Stimulated activated CD8-positive, alpha-beta memory T cell treated with anti-CD3 and anti-CD28 coated beads, Interleukin-12 subunit alpha, Interleukin-12 subunit beta, amount 100 ng/mL, for 24 hours (primary cell): ENCODE measurements around the gene BLACAT1.

Experiments used
- DNase-seq: peaks from one replicate; pipeline ENCODE4 v3.0.0-alpha.2; 2020; ENCODE audit errors: extremely low read depth

Gene BLACAT1

GRCh38 chr1:205455581-205456382, at the start of gene BLACAT1:
TSS of gene BLACAT1 (minus strand) at chr1:205456045.
- no peak for DNase-seq

GRCh38 chr1:205505076-205505729, 49.4 kb upstream of the BLACAT1 start:
- DNase-seq: no peak

- no peak for DNase-seq
Measured at GRCh38 chr1:205504311-205505075, 48.6 kb upstream of the BLACAT1 start, which contains the start of gene CDK18. TSS of gene CDK18 (plus strand) at chr1:205504669. CDS start at chr1:205523168, 18,499 bp downstream.

- DNase-seq: no peak
Measured at GRCh38 chr1:205502992-205503391, 47.1 kb upstream of the BLACAT1 start.

GRCh38 chr1:205502111-205502810, 46.4 kb upstream of the BLACAT1 start:
- DNase-seq: no peak

- DNase-seq: no peak
Measured at GRCh38 chr1:205500240-205501233, 44.7 kb upstream of the BLACAT1 start.

GRCh38 chr1:205499789-205500188, 43.9 kb upstream of the BLACAT1 start:
- DNase-seq: no peak

- DNase-seq: no peak
Measured at GRCh38 chr1:205497351-205497750, 41.5 kb upstream of the BLACAT1 start.

GRCh38 chr1:205496661-205497060, 40.8 kb upstream of the BLACAT1 start:
- DNase-seq: no peak

- DNase-seq: no peak
Measured at GRCh38 chr1:205495237-205495823, 39.5 kb upstream of the BLACAT1 start.

- DNase-seq: no peak
Measured at GRCh38 chr1:205494115-205494514, 38.3 kb upstream of the BLACAT1 start.

GRCh38 chr1:205493241-205494085, 37.6 kb upstream of the BLACAT1 start:
- DNase-seq: no peak

GRCh38 chr1:205492774-205493173, 36.9 kb upstream of the BLACAT1 start:
- DNase-seq: no peak

- DNase-seq: no peak
Measured at GRCh38 chr1:205492201-205492667, 36.4 kb upstream of the BLACAT1 start.

GRCh38 chr1:205491794-205492193, 35.9 kb upstream of the BLACAT1 start:
- DNase-seq: no peak

GRCh38 chr1:205488074-205488723, 32.4 kb upstream of the BLACAT1 start:
- DNase-seq: no peak

GRCh38 chr1:205486258-205486657, 30.4 kb upstream of the BLACAT1 start:
- no peak for DNase-seq
